Measurements from ENCODE around the gene IL23A.
A peak's percentile ranks its signal among the peaks of the same experiment; 100 is the strongest.
"Not testable (repeated sequence)": the region's sequence is repeated elsewhere in the genome, so short reads cannot be mapped to it uniquely, and the experiment has no call there.

Gene IL23A

DNA sequence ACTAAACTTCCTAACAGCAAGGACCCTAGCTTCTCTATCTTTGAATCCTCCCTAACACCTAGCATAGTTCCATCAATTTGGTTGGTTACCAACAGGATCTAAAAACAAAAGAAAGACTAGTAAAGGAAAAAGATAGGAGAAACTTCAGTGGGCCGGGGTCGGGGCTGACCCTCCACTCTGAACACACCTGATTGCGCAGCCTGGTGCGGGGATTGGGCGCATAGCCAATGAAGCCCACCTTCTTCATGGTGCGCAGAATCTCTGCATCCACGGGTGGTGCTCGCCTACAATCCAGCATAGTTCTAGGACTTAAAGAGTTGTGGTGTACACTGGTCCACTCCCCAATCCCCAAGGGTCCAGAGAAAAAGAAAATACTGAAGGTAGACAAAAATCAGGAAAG is 12.6 kb upstream of the IL23A start:
- DNase-seq (ENCODE audit: low read depth, low spot score): no peak

DNA sequence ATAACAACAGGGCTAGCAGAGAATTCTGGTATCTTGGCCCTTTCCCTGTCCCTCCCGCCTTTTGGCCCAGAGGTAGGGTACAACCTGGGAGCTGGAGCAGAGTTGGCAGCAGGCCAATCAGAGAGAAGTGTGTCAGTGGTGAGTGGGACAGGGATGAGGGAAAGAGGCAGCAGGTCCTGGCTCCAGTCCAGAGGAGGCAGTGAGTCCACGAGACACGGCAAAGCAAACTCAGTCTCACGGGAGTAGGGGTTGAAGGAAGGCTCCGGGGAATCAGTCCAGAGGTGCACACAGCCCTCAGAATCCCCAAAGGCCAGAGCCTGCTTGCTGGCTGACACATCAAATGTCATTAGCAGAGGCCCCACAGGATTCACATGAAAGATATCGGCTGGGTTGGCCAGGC is 12.2 kb upstream of the IL23A start:
- no peak for DNase-seq (ENCODE audit: low read depth, low spot score)

GRCh38 chr12:56330936-56331490 is 7.7 kb upstream of the IL23A start:
- DNase-seq (ENCODE audit: low read depth, low spot score): no peak

GRCh38 chr12:56332512-56333196 is 6.0 kb upstream of the IL23A start:
- DNase-seq (ENCODE audit: low read depth, low spot score): no peak

DNA sequence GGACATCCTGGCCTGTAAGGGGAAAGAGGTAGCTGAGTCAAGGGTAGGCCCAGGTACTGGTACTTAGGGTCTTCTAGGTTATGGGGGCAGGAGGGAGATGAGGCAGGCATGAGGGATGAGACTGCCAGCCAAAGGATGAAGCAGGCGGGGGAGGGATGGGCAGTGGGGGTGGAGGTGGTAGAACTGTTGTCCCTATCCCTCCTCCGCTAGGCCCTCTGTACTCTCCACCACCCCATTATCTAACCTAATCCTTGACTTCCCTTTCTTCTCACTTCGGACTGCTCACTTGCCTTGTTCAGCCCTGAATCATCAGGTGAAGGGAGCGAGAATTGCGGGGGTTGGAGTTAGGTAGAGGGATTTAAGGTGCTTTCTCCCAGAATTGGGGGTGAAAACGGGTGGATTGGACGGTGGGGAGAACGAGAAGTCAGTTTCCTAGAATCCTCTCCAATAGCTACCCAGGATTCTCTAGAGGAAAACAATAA is 5.4 kb upstream of the IL23A start:
- no peak for DNase-seq (ENCODE audit: low read depth, low spot score)

GRCh38 chr12:56333679-56334489 is 4.8 kb upstream of the IL23A start, which contains the start of gene PAN2:
Gene PAN2, minus strand, starts transcription at chr12:56334000. Its CDS starts 906 bp downstream, at chr12:56333094.
- DNase-seq (ENCODE audit: low read depth, low spot score): peak; percentile 98

DNA sequence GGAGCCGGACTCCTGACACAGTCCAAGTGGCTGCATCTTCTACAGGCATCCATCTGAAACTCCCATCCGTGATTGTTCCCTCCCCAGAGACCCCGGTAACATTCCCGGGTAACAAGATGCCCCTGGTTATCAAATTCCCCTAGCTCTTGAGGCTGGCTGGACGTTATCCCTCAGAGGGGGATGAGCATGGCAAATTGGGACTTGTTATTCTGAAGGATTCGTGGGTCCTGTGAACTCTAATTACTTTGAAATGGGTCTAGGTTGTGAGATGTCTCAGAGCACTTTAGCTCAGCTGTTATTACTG is 4.2 kb upstream of the IL23A start:
- no peak for DNase-seq (ENCODE audit: low read depth, low spot score)

- not testable (repeated sequence) for DNase-seq (ENCODE audit: low read depth, low spot score)
Observed at GRCh38 chr12:56335527-56335926, 3.2 kb upstream of the IL23A start.

DNA sequence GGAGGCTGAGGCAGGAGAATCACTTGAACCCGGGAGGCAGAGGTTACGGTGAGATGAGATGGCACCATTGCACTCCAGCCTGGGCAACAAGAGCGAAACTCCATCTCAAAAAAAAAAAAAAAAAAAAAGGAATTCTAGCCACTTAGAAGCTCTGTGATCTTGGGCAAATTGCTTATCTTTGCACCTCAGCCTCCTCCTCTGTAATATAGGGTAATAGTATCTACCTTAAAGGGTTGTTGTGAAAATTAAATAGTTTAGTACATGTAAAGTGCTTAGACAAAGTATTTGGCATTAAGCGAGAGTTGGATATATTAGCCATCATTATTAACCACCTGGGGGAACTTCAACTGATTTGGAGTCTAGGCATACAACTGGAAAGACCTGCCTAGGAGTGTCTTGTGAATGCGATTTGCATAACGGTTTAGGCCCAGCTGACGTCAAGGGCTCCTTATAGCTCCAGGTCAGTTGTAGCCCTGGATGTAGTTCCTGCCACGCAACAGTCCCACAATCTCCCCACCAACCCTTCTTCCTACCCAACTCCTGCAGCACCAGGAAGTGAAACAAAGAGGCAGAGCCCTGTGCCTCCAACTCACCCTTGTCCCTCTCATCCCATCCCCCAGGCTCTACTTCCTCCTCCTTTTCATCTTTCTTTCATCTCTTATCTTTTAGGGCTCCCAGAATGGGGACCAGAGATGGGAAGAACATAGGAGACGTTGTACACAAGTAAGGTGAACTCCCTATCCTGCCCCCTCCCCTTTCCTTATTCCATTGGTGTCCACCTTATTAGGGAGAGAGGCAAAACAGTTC is 2.1 kb upstream of the IL23A start:
- DNase-seq (ENCODE audit: low read depth, low spot score): peak; percentile 48

GRCh38 chr12:56337753-56338251 is 882 bp upstream of the IL23A start:
- no peak for DNase-seq (ENCODE audit: low read depth, low spot score)

- DNase-seq (ENCODE audit: low read depth, low spot score): no peak
Observed at GRCh38 chr12:56339158-56339422, 406 bp downstream of the IL23A start.

GRCh38 chr12:56341616-56342015 is 2.9 kb downstream of the IL23A start:
- DNase-seq (ENCODE audit: low read depth, low spot score): no peak

DNA sequence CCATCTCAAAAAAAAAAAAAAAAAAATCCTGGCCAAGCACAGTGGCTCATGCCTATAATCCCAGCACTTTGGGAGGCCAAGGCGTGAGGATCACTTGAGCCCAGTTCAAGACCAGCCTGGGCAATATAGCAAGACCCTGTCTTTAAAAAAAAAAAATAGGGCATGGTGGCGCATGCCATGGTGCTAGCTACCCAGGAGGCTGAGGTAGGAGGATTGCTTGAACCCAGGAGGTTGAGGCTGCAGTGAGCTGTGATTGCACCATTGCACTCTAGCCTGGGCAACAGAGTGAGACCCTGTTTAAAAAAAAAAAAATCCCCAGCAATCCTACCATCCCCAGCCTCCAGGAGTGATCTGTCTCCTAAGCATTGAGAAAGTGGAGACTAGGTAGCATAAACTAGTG is 3.6 kb downstream of the IL23A start:
- DNase-seq (ENCODE audit: low read depth, low spot score): not testable (repeated sequence)

- DNase-seq (ENCODE audit: low read depth, low spot score): peak; percentile 53
Observed at GRCh38 chr12:56346675-56347074, 8.0 kb downstream of the IL23A start.

DNA sequence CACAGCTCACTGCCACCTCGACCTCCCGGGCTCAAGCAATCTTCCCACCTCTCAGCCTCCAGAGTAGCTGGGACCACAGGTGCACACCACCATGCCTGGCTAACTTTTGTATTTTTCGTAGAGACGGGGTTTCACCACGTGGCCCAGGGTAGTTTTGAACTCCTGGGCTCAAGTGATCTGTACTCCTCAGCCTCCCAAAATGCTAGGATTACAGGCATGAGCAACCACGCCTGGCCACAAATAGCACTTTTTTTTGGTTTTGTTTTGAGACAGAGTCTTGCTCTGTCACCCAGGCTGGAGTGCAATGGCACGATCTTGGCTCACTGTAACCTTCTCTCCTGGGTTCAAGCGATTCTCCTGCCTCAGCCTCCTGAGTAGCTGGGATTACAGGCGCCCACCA is 8.6 kb downstream of the IL23A start:
- DNase-seq (ENCODE audit: low read depth, low spot score): not testable (repeated sequence)

DNA sequence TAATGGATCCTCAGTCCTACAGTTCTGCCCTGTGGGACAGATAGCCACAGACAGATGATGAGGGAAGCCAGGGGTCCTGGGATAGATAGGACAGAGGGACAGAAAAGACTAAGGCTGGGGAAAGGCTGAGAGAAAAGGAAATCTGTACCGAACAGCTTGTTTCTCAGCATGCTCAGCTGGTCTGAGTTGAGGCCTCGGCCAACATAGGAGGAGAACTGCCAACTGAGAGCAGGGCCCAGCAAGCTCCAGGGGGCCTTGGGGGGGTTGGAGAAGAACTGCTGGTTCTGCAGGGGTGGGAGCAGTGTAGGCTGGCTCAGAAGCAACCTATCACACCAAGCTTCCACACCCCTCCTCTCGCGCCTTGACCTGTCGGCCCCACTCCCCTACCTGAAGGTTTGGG is 10.1 kb downstream of the IL23A start:
- no peak for DNase-seq (ENCODE audit: low read depth, low spot score)

DNA sequence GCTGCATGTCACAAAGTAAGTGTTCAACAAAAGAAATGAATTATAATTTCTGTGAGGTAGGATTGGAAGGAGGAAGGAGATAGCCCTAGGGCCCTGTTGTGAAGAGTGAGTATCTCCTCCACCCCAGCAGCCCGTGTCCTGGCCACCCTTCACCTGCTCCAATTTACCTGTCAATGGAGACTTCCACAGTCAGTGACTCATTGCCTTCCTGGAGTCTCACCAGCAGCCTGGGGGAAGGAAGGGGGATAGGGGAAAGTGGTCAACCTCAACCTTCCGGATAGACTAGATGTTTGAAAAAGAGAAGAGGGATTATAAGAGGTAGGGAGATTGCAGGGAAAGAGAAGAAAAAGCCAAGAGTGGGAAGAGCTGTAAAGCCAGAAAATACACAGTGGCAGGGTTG is 12.0 kb downstream of the IL23A start:
- DNase-seq (ENCODE audit: low read depth, low spot score): no peak

- DNase-seq (ENCODE audit: low read depth, low spot score): no peak
Observed at GRCh38 chr12:56351325-56351724, 12.6 kb downstream of the IL23A start.

DNA sequence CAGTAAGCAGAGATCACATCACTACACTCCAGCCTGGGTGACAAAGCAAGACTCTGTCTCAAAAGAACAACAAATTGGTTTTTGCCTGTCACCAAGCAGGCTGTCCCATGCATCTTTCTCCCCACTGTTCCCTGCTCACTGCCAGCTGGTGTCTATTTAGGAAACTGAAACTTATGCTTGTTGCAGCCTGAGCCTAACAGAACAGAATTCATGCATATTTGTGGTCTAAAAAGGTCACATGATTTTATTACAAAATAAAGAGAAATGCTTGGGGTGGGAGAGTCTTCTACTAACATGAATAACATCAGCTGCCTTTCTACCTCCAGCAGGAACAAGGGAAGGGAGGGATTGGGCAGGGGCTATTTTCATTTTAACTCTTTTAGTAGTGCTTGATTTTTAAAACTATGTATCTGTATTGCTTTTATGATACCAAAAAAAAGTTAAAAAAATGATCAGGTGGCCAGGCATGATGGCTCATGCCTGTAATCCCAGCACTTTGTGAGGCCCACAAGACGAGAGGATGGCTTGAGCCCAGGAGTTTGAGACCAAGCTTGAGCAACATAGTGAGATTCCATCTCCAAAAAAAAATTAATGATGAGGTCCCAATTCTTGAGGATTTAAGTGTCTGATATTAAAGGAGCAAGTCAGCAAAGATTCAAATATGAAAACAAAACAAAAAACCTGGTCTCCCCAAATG is 20.3 kb downstream of the IL23A start:
- DNase-seq (ENCODE audit: low read depth, low spot score): no peak

- peak; percentile 100 for DNase-seq (ENCODE audit: low read depth, low spot score)
Observed at GRCh38 chr12:56359851-56360767, 21.4 kb downstream of the IL23A start, which contains the start of gene STAT2. Gene STAT2, minus strand, starts transcription at chr12:56360107. Its CDS starts 3,536 bp downstream, at chr12:56356571.

Data from ELF-1 (cell line).